Measurements from ENCODE around the gene PDCD10. TPM values are rescaled to one million over a fixed set of nuclear protein-coding genes. Genes with fewer than 3 reads are reported as not detected.
A peak's percentile ranks its signal among the peaks of the same experiment; 100 is the strongest.

PDCD10 gene
- total and polyA plus RNA-seq, 9 donors, result 27.0 to 51.7 (median 35.1) TPM

DNA sequence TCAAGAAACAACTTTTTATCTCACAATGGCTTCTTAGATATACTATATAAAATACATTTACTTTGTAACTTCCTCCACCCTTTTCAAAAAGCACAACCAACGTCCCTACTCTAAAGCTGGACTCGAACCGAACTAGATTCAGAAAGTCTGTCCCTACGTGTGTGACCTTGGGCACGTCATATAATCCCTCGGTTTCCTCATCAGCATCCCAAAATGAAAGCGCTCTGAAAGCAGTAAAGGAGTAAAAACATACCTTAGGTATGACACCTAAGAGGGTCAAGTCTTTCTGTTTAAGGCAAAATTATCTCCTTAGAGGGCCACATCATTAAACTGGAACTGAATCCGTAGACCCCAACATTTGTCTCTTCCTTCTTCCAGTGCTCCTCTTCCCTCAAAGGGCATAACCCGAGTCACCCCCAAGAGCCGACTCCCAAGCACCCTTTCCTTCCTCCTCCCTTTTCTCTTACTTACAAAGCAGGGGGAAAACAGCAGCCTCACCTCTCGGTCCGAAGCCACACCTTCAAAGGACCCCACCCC is 663 bp downstream of the PDCD10 start:
- 1 to 2% (median 1%) methylated on average over 12 of the region's 12 CpGs for WGBS, 3 donors
- H3K27ac ChIP-seq, result peak overlapping the region in 1 of 2 donors; percentile 84
- peaks cover 1% of the 10 kb centered on the region for H3K4me1 ChIP-seq (ENCODE audit: insufficient read depth)
- DNase-seq, result no peak
- no peaks in the 10 kb centered on the region for H3K36me3 ChIP-seq
- no peak for TF ChIP-seq EP300 (IDR thresholded peaks at IDR 0.05)
- TF ChIP-seq, protein P1, sequence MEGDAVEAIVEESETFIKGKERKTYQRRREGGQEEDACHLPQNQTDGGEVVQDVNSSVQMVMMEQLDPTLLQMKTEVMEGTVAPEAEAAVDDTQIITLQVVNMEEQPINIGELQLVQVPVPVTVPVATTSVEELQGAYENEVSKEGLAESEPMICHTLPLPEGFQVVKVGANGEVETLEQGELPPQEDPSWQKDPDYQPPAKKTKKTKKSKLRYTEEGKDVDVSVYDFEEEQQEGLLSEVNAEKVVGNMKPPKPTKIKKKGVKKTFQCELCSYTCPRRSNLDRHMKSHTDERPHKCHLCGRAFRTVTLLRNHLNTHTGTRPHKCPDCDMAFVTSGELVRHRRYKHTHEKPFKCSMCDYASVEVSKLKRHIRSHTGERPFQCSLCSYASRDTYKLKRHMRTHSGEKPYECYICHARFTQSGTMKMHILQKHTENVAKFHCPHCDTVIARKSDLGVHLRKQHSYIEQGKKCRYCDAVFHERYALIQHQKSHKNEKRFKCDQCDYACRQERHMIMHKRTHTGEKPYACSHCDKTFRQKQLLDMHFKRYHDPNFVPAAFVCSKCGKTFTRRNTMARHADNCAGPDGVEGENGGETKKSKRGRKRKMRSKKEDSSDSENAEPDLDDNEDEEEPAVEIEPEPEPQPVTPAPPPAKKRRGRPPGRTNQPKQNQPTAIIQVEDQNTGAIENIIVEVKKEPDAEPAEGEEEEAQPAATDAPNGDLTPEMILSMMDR (IDR thresholded peaks at IDR 0.05), result no peak
- TF ChIP-seq POLR2A (IDR thresholded peaks at IDR 0.05), result no peak
- intact Hi-C loops (cut with DNase I), result no loop called here
- H3K27me3 ChIP-seq, result no peaks in the 10 kb centered on the region
- peak overlapping the region; percentile 77 for H3K4me3 ChIP-seq
- no peaks in the 10 kb centered on the region for H3K9me3 ChIP-seq

DNA sequence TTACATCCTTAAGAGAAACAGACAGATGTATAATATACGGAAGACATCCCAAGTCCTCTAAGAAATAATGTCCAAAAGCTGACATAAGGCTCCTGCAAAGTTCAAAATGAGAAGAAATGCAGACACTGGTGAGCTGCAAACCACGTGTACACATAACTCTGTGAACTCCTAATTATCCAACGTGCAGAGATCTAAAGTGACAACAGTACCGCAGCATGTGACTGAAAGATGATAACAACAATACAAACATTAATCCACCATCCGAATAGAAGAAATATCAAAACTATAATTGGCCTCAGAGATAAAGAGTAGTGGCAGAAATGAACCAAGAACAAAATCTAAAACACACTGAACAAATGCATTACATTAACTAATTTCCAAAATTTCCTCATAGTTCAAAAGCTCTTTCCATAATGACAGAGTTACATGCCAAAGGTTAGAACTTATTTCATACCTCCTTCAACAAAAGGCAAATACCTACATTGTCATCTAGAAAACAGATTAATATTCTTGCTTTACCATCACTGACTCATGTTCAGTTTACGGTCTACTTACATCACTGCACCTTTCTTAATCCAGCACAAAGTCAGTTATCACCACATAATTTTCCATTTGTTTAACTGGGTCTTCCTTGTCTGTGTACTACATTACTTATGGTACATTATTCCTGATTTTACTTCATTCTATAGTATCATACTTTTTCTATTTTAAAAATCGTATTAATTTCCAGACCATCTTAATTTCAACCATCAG is 2.2 kb downstream of the PDCD10 start:
- H3K4me1 ChIP-seq (ENCODE audit: insufficient read depth), result peaks cover 2% of the 10 kb centered on the region
- no peak for DNase-seq
- H3K9me3 ChIP-seq, result no peaks in the 10 kb centered on the region
- TF ChIP-seq, protein P1 (IDR thresholded peaks at IDR 0.05), result no peak
- no peak for TF ChIP-seq EP300 (IDR thresholded peaks at IDR 0.05)
- TF ChIP-seq POLR2A (IDR thresholded peaks at IDR 0.05), result no peak
- intact Hi-C loops (cut with DNase I), result no loop called here
- no peaks in the 10 kb centered on the region for H3K36me3 ChIP-seq
- H3K27me3 ChIP-seq, result no peaks in the 10 kb centered on the region
- no peak overlapping the region for H3K27ac ChIP-seq
- no peak overlapping the region for H3K4me3 ChIP-seq
- 72 to 78% (median 74%) methylated on average over 7 of the region's 7 CpGs for WGBS, 3 donors

DNA sequence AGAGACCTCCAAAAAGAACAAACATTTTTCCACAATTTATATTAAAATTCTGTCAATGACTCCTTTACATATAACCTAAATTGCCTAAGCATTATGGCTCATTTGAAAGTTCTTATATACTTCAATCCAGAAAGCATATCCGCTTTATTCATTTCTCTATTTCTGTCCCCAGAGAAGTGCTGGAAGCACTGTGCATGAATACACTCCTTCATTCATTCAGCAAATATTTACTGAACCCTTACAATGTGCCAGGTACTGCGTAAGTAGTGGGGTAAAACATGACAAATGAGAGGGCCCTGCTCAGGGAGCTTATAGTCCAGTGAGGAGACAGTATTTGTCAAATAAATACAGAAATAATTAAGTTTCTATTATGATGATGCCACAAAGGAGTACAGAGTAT is 3.3 kb downstream of the PDCD10 start:
- 95 to 99% (median 95%) methylated on average over 2 of the region's 2 CpGs for WGBS, 3 donors
- Histone ChIP-seq H3K27me3 (no peaks in the 10 kb centered on the region), H3K9me3 (no peaks in the 10 kb centered on the region), H3K4me3 (no peak overlapping the region), H3K4me1 (ENCODE audit: insufficient read depth) (peaks cover 2% of the 10 kb centered on the region), H3K36me3 (no peaks in the 10 kb centered on the region), H3K27ac (no peak overlapping the region)
- intact Hi-C loops (cut with DNase I), result no loop called here
- no peak for TF ChIP-seq POLR2A (IDR thresholded peaks at IDR 0.05)
- no peak for DNase-seq

DNA sequence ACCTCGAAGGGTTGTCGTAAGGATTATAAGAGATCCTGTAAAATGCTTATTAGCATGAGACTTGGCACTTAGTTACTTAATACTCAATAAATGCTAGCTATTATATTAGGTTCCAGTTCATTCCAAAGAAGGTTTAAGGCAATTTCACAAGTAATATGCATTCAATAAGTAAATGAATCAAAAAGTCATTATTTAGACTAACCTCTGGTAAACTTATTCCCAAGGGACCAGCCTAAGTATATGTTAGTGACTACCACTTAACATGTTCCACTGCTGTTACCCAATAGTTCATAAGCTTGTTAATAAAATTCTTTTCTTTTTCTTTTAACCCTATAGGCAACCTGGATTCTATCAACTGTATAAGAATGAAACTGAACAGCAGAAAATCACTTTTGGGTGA is 5.1 kb downstream of the PDCD10 start:
- Histone ChIP-seq H3K4me1 (ENCODE audit: insufficient read depth) (peaks cover 1% of the 10 kb centered on the region), H3K27ac (no peak overlapping the region)

More for the DNA sequence above, 5.1 kb downstream of the PDCD10 start:
- DNase-seq, result no peak
- 91 to 96% (median 92%) methylated on average over 2 of the region's 2 CpGs for WGBS, 3 donors
- no peaks in the 10 kb centered on the region for H3K9me3 ChIP-seq
- TF ChIP-seq EP300 (IDR thresholded peaks at IDR 0.05) (no peak), POLR2A (IDR thresholded peaks at IDR 0.05) (no peak)
- TF ChIP-seq, protein P1 (IDR thresholded peaks at IDR 0.05), result no peak
- no peak overlapping the region for H3K4me3 ChIP-seq
- H3K36me3 ChIP-seq, result no peaks in the 10 kb centered on the region
- H3K27me3 ChIP-seq, result no peaks in the 10 kb centered on the region
- intact Hi-C loops (cut with DNase I), result no loop called here

Measured in ovary (tissue), 9 donors.